Measurements from ENCODE around the gene SCYGR2.
"Not testable (repeated sequence)": the region's sequence is repeated elsewhere in the genome, so short reads cannot be mapped to it uniquely, and the experiment has no call there.

Gene SCYGR2

GRCh38 chr2:227598835-227599503, at the start of gene SCYGR2:
Gene SCYGR2, plus strand, starts transcription at chr2:227598893. Its CDS starts 0 bp downstream, at chr2:227598893.
- DNase-seq: not testable (repeated sequence)

GRCh38 chr2:227551836-227552235, 46.9 kb upstream of the SCYGR2 start:
- no peak for DNase-seq

- no peak for DNase-seq
Observed at GRCh38 chr2:227562581-227562980, 36.1 kb upstream of the SCYGR2 start.

GRCh38 chr2:227565080-227565479, 33.6 kb upstream of the SCYGR2 start:
- DNase-seq: no peak

GRCh38 chr2:227566012-227566411, 32.7 kb upstream of the SCYGR2 start:
- no peak for DNase-seq

- DNase-seq: no peak
Observed at GRCh38 chr2:227568852-227569169, 29.9 kb upstream of the SCYGR2 start.

GRCh38 chr2:227570615-227571014, 28.1 kb upstream of the SCYGR2 start:
- no peak for DNase-seq

- no peak for DNase-seq
Observed at GRCh38 chr2:227576110-227576509, 22.6 kb upstream of the SCYGR2 start.

- no peak for DNase-seq
Observed at GRCh38 chr2:227576812-227577211, 21.9 kb upstream of the SCYGR2 start.

- no peak for DNase-seq
Observed at GRCh38 chr2:227577555-227577954, 21.1 kb upstream of the SCYGR2 start.

GRCh38 chr2:227578642-227579041, 20.1 kb upstream of the SCYGR2 start:
- no peak for DNase-seq

- DNase-seq: no peak
Observed at GRCh38 chr2:227579791-227580190, 18.9 kb upstream of the SCYGR2 start.

- DNase-seq: no peak
Observed at GRCh38 chr2:227582369-227582768, 16.3 kb upstream of the SCYGR2 start.

GRCh38 chr2:227592694-227593387, 5.9 kb upstream of the SCYGR2 start:
- DNase-seq: no peak

- no peak for DNase-seq
Observed at GRCh38 chr2:227595797-227596196, 2.9 kb upstream of the SCYGR2 start.

- no peak for DNase-seq
Observed at GRCh38 chr2:227597036-227597435, 1.7 kb upstream of the SCYGR2 start.

- DNase-seq: no peak
Observed at GRCh38 chr2:227597998-227598397, 695 bp upstream of the SCYGR2 start.

- no peak for DNase-seq
Observed at GRCh38 chr2:227602358-227602757, 3.7 kb downstream of the SCYGR2 start.

- no peak for DNase-seq
Observed at GRCh38 chr2:227606476-227606875, 7.8 kb downstream of the SCYGR2 start.

GRCh38 chr2:227607941-227608340, 9.2 kb downstream of the SCYGR2 start:
- DNase-seq: no peak

GRCh38 chr2:227608561-227609338, 10.1 kb downstream of the SCYGR2 start:
- DNase-seq: no peak

GRCh38 chr2:227610123-227610522, 11.4 kb downstream of the SCYGR2 start:
- DNase-seq: no peak

- no peak for DNase-seq
Observed at GRCh38 chr2:227612546-227613271, 14.0 kb downstream of the SCYGR2 start.

Measured in NCI-H446 treated with DMSO at 0.1 percent for 48 hours (cell line).